ENCODE results near the gene RMI2.

DNA sequence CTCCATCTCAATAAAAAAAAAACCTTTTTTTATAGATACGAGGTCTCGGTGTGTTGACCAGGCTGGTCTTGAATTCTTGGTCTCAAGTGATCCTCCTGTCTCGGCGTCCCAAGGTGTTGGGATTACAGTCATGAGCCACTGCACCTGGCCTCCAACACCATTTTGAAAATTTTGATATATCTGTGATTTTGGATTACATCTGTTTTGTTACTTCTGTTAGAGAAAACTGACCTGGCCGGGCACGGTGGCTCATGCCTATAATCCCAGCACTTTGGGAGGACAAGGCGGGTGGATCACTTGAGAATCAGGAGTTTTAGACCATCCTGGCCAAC, 18.6 kb downstream of the RMI2 start:
- TF ChIP-seq FUS (optimal IDR thresholded peaks at IDR 0.05; ENCODE audit: low read depth, low read length): no peak
- TF ChIP-seq JUNB (CRISPR knock-in tag; conservative IDR thresholded peaks at IDR 0.05): no peak
- TF ChIP-seq, protein P1, sequence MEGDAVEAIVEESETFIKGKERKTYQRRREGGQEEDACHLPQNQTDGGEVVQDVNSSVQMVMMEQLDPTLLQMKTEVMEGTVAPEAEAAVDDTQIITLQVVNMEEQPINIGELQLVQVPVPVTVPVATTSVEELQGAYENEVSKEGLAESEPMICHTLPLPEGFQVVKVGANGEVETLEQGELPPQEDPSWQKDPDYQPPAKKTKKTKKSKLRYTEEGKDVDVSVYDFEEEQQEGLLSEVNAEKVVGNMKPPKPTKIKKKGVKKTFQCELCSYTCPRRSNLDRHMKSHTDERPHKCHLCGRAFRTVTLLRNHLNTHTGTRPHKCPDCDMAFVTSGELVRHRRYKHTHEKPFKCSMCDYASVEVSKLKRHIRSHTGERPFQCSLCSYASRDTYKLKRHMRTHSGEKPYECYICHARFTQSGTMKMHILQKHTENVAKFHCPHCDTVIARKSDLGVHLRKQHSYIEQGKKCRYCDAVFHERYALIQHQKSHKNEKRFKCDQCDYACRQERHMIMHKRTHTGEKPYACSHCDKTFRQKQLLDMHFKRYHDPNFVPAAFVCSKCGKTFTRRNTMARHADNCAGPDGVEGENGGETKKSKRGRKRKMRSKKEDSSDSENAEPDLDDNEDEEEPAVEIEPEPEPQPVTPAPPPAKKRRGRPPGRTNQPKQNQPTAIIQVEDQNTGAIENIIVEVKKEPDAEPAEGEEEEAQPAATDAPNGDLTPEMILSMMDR (IDR thresholded peaks at IDR 0.05 in 2 of 3, conservative IDR thresholded peaks at IDR 0.05 in 1 of 3; ENCODE audit: insufficient read depth in 2 of 3, low read depth in 1 of 3, low read length in 3 of 3): no peak
- no peak for TF ChIP-seq CHD2 (IDR thresholded peaks at IDR 0.05; ENCODE audit: low read depth, low read length)
